AG04449 (cell line): ENCODE results near the gene ZFAND3.

Source experiments
- CTCF ChIA-PET: fragments of 350-600 bp; formaldehyde crosslinking; extraction: SDS; loops from one replicate; lab custom pipeline; 2021; ENCODE audit warnings: antibody characterized with exemption; lab: Yijun Ruan, JAX
- POLR2A ChIA-PET: fragments of 400-600, 350-600 bp; formaldehyde crosslinking; extraction: SDS; loops from one replicate; lab custom pipeline; 2020; ENCODE audit warnings: antibody characterized with exemption, inconsistent platforms; lab: Yijun Ruan, JAX
- DNase-seq: peaks from one replicate; pipeline ENCODE4 v3.0.0-alpha.2; 2010; ENCODE audit warnings: low read depth, low spot score
- H3K4me3 ChIP-seq: 2 replicates; pipeline ENCODE4 v1.5.1; 2011; ENCODE audit warnings: low read depth, mild to moderate bottlenecking, control low read depth, low read length
- CTCF ChIP-seq: IDR thresholded peaks from one replicate; pipeline ENCODE4 v1.5.1; 2011; ENCODE audit warnings: mild to moderate bottlenecking, moderate library complexity, low read length, control low read depth, inconsistent platforms; ENCODE audit not compliant: insufficient read depth; ENCODE audit errors: missing control alignments

The ZFAND3 gene

GRCh38 chr6:38021029-38021428, 201.5 kb downstream of the ZFAND3 start:
- ChIA-PET POLR2A (no interaction called here), CTCF (interaction anchor here (0.7 to 1.9 kb wide), 4 partner anchors 8 to 160 kb away, joined by 3 to 12 read pairs (median 4); no protein-coding TSS in a partner anchor)
- H3K4me3 ChIP-seq = no peak overlapping the region
- no peak for DNase-seq
- no peak for TF ChIP-seq CTCF

- POLR2A ChIA-PET = no interaction called here
- CTCF ChIA-PET = interaction anchor here (0.8 to 2.1 kb wide), 6 partner anchors 8 to 316 kb away, joined by 3 to 12 read pairs (median 4); no protein-coding TSS in a partner anchor
- H3K4me3 ChIP-seq = no peak overlapping the region
- TF ChIP-seq CTCF = no peak
- no peak for DNase-seq
These were observed 202.0 kb downstream of the ZFAND3 start for GRCh38 chr6:38021571-38021970.

GRCh38 chr6:38022688-38023087, 203.2 kb downstream of the ZFAND3 start:
- no peak overlapping the region for H3K4me3 ChIP-seq
- no peak for TF ChIP-seq CTCF
- DNase-seq = no peak
- POLR2A ChIA-PET = no interaction called here
- CTCF ChIA-PET = interaction anchor here (0.7 to 2.1 kb wide), 7 partner anchors 11 to 317 kb away, joined by 3 to 11 read pairs (median 4); no protein-coding TSS in a partner anchor

GRCh38 chr6:38024908-38025307, 205.4 kb downstream of the ZFAND3 start:
- POLR2A ChIA-PET = interaction anchor here (0.6 kb wide), 1 partner anchor 258 kb away, joined by 3 read pairs; no protein-coding TSS in a partner anchor
- CTCF ChIA-PET = interaction anchor here (0.6 to 1.9 kb wide), 2 partner anchors 10 to 15 kb away, joined by 3 to 17 read pairs; no protein-coding TSS in a partner anchor
- no peak for DNase-seq
- TF ChIP-seq CTCF = no peak
- H3K4me3 ChIP-seq = no peak overlapping the region

GRCh38 chr6:38025451-38025850, 205.9 kb downstream of the ZFAND3 start:
- ChIA-PET POLR2A (interaction anchor here (0.6 kb wide), 1 partner anchor 258 kb away, joined by 3 read pairs; no protein-coding TSS in a partner anchor), CTCF (interaction anchor here (0.6 to 1.9 kb wide), 2 partner anchors 9 to 15 kb away, joined by 3 to 17 read pairs; no protein-coding TSS in a partner anchor)

More at GRCh38 chr6:38025451-38025850, 205.9 kb downstream of the ZFAND3 start:
- no peak for DNase-seq
- no peak overlapping the region for H3K4me3 ChIP-seq
- no peak for TF ChIP-seq CTCF
